Activated CD4-positive, alpha-beta T cell treated with anti-CD3 and anti-CD28 coated beads for 36 hours (primary cell): Measurements from ENCODE around the gene GBX1. TPM values are rescaled to one million over a fixed set of nuclear protein-coding genes. Genes with fewer than 3 reads are reported as not detected.

Source experiments
- ATAC-seq: fragments of 200-7000 bp; cut with Tn5 transposase; one replicate; pipeline ENCODE4 v1.10.0; 2021; ENCODE audit warnings: mild to moderate bottlenecking, moderate library complexity
- CTCF ChIA-PET: fragments of 350-600 bp; sonication (Branson Sonifier 250); formaldehyde crosslinking; loops from one replicate; lab custom pipeline; 2021; ENCODE audit warnings: antibody characterized with exemption; lab: Charles Lee
- POLR2A ChIA-PET: fragments of 350-600 bp; sonication (Branson Sonifier 250); formaldehyde crosslinking; loops from one replicate; lab custom pipeline; 2021; ENCODE audit warnings: antibody characterized with exemption, inconsistent platforms; lab: Charles Lee
- DNase-seq: peaks from one replicate; pipeline ENCODE4 v3.0.0-alpha.2; 2020
- H3K27ac Mint-ChIP-seq: one replicate; pipeline ENCODE4 v1.8.0; 2021; ENCODE audit warnings: mixed read lengths
- H3K27me3 Mint-ChIP-seq: one replicate; pipeline ENCODE4 v1.8.0; 2021; ENCODE audit warnings: mixed read lengths
- H3K36me3 Mint-ChIP-seq: one replicate; pipeline ENCODE4 v1.8.0; 2021; ENCODE audit warnings: low read depth, mixed read lengths
- H3K4me1 Mint-ChIP-seq: one replicate; pipeline ENCODE4 v1.8.0; 2021; ENCODE audit warnings: mixed read lengths
- H3K4me3 Mint-ChIP-seq: one replicate; pipeline ENCODE4 v1.8.0; 2021; ENCODE audit warnings: mild to moderate bottlenecking, moderate library complexity, mixed read lengths
- H3K9me3 Mint-ChIP-seq: one replicate; pipeline ENCODE4 v1.8.0; 2021; ENCODE audit warnings: low read depth, mixed read lengths
- intact Hi-C, 2 experiments: fragments of 100-400 bp; cut with DNase I in 1 of 2; cut with micrococcal nuclease in 1 of 2; formaldehyde crosslinking; loops; one replicate each; pipeline versions ENCODE4 v1.14.2 to v1.15.1; 2022 to 2024; cut with DNase I, micrococcal nuclease
- total RNA-seq, 2 experiments: library from RNA; stranded (reverse); gene quantifications; one replicate each; pipeline ENCODE4 v1.2.3, GENCODE V29; 2021

GBX1 gene
- total RNA-seq, 2 experiments from 2014 or later, result 0.16 TPM; not detected in 1

DNA sequence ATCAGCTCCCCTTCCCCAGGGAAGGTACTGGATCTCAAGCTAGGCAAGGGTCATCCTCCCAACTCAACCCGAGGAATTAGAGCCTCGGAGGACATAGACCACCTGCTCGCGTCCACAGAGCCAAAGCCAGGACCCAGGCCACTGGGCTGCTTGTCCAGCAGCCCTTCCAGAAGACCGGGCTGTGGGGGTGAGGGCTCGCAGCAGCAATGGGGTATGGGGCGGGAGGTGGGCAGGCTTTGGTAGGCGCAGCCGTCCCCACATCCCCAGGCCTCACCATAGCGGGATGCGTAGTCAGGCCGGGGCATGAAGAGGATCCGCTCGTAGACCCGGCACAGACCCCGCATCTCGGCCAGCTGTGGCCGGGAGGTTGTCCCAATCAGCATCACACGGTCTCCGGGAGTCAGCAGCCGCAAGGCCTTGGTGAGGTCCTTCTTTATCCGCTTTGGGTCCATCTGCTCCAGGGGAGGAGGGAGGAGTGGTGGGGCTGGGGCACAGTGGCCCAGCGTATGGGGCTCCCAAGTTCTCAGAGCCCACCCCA is 24.6 kb upstream of the GBX1 start:
- peaks cover 3% of the 10 kb centered on the region for H3K4me1 Mint-ChIP-seq
- intact Hi-C loops, result no loop called here
- CTCF ChIA-PET, result interaction anchor here (0.9 kb wide), 1 partner anchor 31 kb away, joined by 3 read pairs; no protein-coding TSS in a partner anchor
- no peaks in the 10 kb centered on the region for H3K36me3 Mint-ChIP-seq
- peaks cover 5% of the 10 kb centered on the region for H3K27me3 Mint-ChIP-seq
- H3K9me3 Mint-ChIP-seq, result no peaks in the 10 kb centered on the region
- DNase-seq (no peak), ATAC-seq (no peak)
- H3K4me3 Mint-ChIP-seq, result no peak overlapping the region
- POLR2A ChIA-PET, result no interaction called here
- no peak overlapping the region for H3K27ac Mint-ChIP-seq

DNA sequence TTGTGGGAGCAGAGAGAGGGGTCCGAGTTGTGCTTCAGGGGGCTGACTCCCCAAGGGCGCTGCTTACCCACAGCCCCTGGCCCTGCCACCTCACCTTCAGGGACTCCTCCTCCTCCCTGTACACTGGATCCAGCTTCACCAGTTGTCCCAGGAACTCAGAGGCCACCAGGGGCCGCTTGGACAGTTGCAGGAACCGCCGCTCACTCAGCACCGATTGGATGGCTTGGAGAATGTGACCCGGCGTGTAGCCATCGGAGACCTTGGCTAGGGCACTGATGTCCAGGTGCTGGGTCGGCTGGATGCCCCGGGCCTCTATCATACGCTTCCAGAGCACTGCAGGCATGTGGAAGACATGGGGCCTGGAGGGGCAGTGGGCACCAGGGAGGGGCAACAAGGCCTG is 24.1 kb upstream of the GBX1 start:
- Mint-ChIP-seq H3K27me3 (peaks cover 5% of the 10 kb centered on the region), H3K4me3 (no peak overlapping the region), H3K9me3 (no peaks in the 10 kb centered on the region), H3K36me3 (no peaks in the 10 kb centered on the region), H3K27ac (no peak overlapping the region), H3K4me1 (peaks cover 3% of the 10 kb centered on the region)
- POLR2A ChIA-PET, result no interaction called here
- intact Hi-C loops, result no loop called here
- no peak for ATAC-seq
- DNase-seq, result no peak
- CTCF ChIA-PET, result interaction anchor here (0.7 to 0.9 kb wide), 2 partner anchors 32 to 292 kb away, joined by 3 read pairs; no protein-coding TSS in a partner anchor

DNA sequence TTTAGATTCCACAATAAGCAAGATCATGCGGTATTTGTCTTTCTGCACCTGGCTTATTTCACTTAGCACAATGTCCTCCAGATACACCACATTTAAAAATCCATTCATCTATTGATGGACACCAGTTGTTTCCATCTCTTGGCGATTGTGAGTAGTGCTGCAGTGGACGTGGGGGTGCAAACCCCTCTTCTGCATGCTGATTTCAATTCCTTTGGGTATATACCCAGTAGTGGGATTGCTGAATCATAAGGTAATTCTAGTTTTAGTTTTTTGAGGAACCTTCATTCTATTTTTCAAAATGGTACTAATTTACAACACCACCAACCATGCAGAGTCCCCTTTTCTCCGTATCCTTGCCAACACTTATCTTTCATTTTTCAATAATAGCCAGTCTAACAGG is 21.5 kb upstream of the GBX1 start:
- no peaks in the 10 kb centered on the region for H3K27me3 Mint-ChIP-seq
- no peak for ATAC-seq
- intact Hi-C loops, result no loop called here
- no peak for DNase-seq
- ChIA-PET CTCF (no interaction called here), POLR2A (no interaction called here)
- H3K9me3 Mint-ChIP-seq, result no peaks in the 10 kb centered on the region
- no peak overlapping the region for H3K4me3 Mint-ChIP-seq
- H3K36me3 Mint-ChIP-seq, result no peaks in the 10 kb centered on the region
- peaks cover under 1% of the 10 kb centered on the region for H3K4me1 Mint-ChIP-seq
- H3K27ac Mint-ChIP-seq, result peak overlapping the region; percentile 29

DNA sequence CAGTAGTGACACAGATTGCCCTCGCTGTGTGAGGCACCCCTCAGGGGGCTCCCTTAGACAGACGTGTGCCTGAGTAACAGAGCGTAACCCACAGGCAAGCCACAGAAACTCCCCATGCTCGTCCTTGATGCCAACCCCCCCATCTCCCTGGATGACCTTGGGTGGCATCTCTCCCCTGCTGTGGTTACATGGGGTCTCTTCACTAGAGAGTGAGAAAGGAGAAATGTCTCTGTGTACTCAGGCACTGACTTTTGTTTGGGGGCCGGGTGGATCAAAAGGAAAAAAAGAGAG is 20.7 kb upstream of the GBX1 start:
- intact Hi-C loops, result no loop called here

DNA sequence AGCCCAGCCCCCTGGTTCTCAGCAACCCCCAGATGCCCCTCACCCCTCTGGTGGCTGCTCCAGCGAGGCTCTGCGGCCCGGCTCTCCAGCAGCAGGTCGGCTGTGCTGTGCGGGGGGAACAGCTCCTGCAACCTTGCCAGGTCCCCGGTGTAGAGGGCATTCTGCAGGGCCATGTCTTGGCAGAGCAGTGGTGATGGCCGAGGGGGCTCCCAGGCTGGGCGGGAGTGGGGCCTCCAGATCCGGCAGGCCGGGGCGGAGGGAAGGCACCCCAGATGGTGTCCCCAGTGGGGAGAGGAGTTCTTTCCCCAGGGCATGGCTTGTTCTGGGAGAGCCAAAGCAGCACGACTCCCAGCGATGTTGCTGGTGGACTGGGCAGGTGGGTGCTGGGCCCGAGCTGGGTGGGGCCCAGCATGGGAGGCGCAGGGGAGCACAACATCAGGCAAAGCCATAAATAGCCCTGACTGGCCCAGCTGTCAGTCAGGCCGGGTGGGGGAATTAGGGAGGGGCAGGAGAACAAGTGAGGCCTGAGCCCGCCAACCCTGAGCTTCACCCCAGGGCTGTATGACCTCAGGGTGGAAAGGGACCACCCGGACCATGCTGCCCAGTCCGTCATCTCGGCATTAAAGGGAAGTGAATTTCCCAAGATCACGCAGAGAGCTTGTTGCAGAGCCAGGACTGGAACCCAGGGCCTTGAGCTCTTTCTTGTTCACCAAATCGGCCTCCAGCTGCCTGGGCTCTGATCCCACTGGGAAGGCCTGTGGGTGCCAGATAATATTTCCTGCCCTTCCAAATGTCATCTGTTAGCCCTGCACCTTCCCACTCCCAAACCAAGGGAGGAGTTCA is 20.1 kb upstream of the GBX1 start:
- Mint-ChIP-seq H3K4me1 (no peaks in the 10 kb centered on the region), H3K27me3 (no peaks in the 10 kb centered on the region), H3K9me3 (no peaks in the 10 kb centered on the region), H3K36me3 (no peaks in the 10 kb centered on the region), H3K4me3 (no peak overlapping the region), H3K27ac (no peak overlapping the region)
- intact Hi-C loops, result no loop called here
- POLR2A ChIA-PET, result no interaction called here
- DNase-seq (no peak), ATAC-seq (no peak)
- CTCF ChIA-PET, result no interaction called here

More for the DNA sequence above, 20.7 kb upstream of the GBX1 start:
- no peak for ATAC-seq
- Mint-ChIP-seq H3K9me3 (no peaks in the 10 kb centered on the region), H3K4me3 (no peak overlapping the region), H3K4me1 (no peaks in the 10 kb centered on the region), H3K36me3 (no peaks in the 10 kb centered on the region), H3K27ac (no peak overlapping the region), H3K27me3 (no peaks in the 10 kb centered on the region)
- DNase-seq, result no peak
- POLR2A ChIA-PET, result no interaction called here
- CTCF ChIA-PET, result no interaction called here

DNA sequence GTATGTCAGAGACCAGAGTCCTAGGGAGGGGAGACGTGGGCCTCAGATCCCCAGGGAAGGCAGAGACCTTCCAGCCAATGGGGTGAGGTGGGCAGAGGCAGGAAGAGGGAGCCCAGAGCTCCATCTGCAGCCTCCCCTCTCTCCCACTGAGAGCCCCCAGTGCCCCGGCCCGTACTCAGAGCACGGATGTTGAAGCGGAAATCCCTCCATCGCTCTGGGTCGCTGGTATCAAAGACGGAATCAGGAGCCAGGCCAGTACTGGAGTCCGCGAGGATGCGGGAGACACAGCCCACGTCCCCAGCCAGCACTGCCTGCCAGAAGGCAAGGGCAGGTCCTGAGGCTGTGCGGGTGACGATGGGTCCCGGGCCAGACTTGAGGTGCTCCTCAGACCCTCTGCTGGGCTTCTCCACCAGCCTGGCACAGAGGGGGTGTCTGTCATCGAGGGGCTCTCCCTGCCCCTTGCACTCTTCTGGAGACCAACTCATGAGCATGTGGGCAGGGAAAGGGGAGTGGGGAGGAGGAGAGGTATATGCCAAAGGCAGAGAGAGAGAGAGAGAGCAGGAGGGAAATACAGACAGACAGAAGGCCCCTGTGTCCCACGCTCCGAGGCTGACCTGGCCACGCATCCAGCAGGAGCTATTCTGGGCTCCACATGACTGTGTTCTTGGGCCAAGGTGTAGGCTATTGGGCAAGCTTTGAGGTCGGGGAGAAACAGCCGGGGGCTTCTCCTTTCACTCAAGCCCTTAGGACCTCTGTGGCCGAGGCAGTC is 19.3 kb upstream of the GBX1 start, which contains the start of gene ASB10:
TSS of gene ASB10 (minus strand) at position 611 of the 769 bp plus-strand sequence. CDS start at position 491, 120 bp downstream.
- POLR2A ChIA-PET, result interaction anchor here (1.0 kb wide), 1 partner anchor 26 kb away, joined by 3 read pairs; no protein-coding TSS in a partner anchor
- H3K9me3 Mint-ChIP-seq, result no peaks in the 10 kb centered on the region
- ATAC-seq (no peak), DNase-seq (no peak)
- CTCF ChIA-PET, result no interaction called here
- H3K36me3 Mint-ChIP-seq, result no peaks in the 10 kb centered on the region
- no peaks in the 10 kb centered on the region for H3K27me3 Mint-ChIP-seq
- intact Hi-C loops, result no loop called here
- no peak within 1 kb of the TSS for H3K27ac Mint-ChIP-seq
- H3K4me1 Mint-ChIP-seq, result no peaks in the 10 kb centered on the region
- no peak within 1 kb of the TSS for H3K4me3 Mint-ChIP-seq

DNA sequence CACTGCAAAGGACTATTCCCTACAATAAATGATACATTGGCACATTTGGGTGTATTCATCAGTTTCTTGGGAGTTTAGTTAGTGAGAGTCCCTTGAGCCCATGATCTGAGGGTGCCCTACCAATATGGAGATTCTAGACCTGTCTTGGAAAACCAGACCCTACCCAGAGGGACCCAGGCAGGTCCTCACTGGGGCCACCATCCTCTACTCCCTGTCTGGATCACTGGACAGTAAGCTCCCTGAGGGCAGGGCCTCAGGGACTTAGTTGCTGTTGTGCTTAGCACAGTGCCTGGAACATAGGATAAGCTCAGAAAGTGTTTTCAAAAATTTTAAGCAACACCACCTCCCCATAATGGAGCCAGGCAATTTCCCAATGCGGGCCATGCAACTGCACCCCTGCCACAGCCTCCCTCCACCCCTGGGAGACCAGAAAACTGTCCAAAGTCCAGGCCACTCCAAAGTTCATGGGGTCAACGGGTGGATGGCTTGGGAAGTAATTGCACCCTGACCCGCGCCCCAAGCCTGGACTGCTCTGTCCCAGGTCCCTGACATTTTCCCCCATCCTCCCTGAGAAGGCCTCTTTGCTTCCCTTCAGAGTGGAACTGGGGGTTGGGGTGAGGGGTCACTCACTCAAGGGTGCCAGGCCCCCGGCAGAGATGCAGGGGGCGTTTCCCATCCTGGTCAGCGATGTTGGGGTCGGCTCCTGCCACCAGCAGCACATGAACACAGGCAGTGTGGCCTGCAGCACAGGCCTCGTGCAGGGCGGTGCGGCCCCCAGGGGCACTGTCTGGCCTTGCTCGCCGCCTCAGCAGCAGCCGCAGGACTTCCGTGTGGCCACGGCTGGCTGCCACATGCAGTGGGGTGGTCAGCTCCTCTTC is 18.5 kb upstream of the GBX1 start:
- no peaks in the 10 kb centered on the region for H3K36me3 Mint-ChIP-seq
- H3K4me3 Mint-ChIP-seq, result no peak overlapping the region
- ChIA-PET CTCF (no interaction called here), POLR2A (interaction anchor here (1.0 kb wide), 1 partner anchor 27 kb away, joined by 3 read pairs; no protein-coding TSS in a partner anchor)
- H3K4me1 Mint-ChIP-seq, result no peaks in the 10 kb centered on the region
- intact Hi-C loops, result no loop called here
- no peaks in the 10 kb centered on the region for H3K9me3 Mint-ChIP-seq
- no peaks in the 10 kb centered on the region for H3K27me3 Mint-ChIP-seq
- no peak for ATAC-seq
- DNase-seq, result no peak
- H3K27ac Mint-ChIP-seq, result no peak overlapping the region

DNA sequence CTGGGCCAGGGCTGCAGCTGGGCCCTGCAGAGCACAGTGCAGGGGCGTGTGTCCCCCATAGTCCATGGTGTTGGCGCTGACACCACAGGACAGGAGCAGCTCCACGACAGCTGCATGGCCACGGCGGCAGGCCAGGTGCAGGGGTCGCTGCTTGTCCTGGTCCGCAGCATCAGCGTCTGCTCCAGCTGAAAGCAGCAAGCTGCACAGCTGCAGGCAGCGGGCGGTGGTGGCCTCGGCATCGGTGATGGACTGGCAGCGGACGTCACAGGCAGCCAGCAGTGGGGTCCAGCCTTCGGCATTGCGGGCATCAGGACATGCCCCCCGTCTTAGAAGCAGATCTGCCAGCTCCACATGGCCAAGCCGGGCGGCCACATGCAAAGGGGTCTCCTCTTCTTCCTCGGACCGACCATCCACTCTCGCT is 13.5 kb upstream of the GBX1 start:
- H3K36me3 Mint-ChIP-seq, result no peaks in the 10 kb centered on the region
- intact Hi-C loops, result no loop called here
- no peak overlapping the region for H3K27ac Mint-ChIP-seq
- no peak for DNase-seq
- H3K4me3 Mint-ChIP-seq, result no peak overlapping the region
- ATAC-seq, result no peak
- ChIA-PET CTCF (no interaction called here), POLR2A (no interaction called here)
- no peaks in the 10 kb centered on the region for H3K4me1 Mint-ChIP-seq
- peaks cover 5% of the 10 kb centered on the region for H3K27me3 Mint-ChIP-seq
- no peaks in the 10 kb centered on the region for H3K9me3 Mint-ChIP-seq

DNA sequence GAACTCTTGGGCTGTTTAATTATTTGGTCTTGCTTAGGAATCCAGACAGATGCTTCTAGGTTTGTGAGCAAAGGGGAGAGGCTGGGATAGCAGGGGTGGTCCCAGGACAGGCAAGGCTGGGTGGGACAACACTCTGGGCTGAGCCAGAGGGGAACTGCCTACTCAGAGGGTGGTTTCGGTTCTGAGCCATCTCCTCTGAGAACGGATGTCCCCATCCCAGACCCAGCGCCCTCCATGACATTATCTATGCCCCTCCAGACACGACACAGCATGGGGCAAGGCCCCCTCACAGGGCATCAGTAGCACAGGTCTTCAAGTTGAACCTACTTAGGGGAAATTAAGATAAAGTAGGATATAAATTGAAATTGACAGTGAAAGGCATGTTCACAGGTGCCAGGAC is 12.5 kb upstream of the GBX1 start:
- peaks cover 8% of the 10 kb centered on the region for H3K27me3 Mint-ChIP-seq
- no peak for DNase-seq
- intact Hi-C loops, result no loop called here
- ChIA-PET POLR2A (no interaction called here), CTCF (interaction anchor here (1.3 to 1.4 kb wide), 2 partner anchors 11 to 13 kb away, joined by 4 to 5 read pairs; partner anchors contain the start of gene GBX1)
- H3K4me1 Mint-ChIP-seq, result no peaks in the 10 kb centered on the region
- H3K36me3 Mint-ChIP-seq, result no peaks in the 10 kb centered on the region
- H3K27ac Mint-ChIP-seq, result no peak overlapping the region
- no peak for ATAC-seq
- no peak overlapping the region for H3K4me3 Mint-ChIP-seq
- no peaks in the 10 kb centered on the region for H3K9me3 Mint-ChIP-seq

DNA sequence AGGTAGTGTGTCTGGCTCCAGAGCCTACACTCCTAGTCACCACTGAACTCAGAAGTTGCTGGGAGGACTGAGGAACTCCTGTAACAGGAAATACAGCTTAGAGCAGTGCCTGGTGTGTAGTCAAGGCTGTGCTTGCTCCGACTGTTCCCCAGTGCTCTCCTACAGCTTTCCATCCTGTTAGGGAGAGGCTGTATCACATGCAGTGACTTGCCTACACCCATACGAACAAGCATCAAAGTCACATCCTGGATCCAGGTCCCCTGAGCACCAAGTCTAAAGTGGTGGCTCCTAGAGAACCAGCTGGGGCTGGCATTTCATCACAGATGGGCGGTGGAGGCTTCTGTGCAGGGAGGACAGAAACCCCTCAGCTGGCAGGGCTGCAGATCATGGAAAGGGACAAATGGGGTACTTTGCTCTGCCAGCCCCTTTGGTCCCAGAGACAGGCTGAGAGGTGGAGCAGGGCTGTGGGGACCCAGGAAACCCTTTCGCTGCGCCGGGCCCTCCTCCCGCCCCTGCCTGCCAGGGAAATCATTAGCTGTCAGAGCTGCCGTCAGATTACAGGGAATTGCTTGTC is 11.9 kb upstream of the GBX1 start:
- no peak for ATAC-seq
- Mint-ChIP-seq H3K9me3 (no peaks in the 10 kb centered on the region), H3K4me1 (no peaks in the 10 kb centered on the region), H3K4me3 (no peak overlapping the region), H3K36me3 (no peaks in the 10 kb centered on the region), H3K27me3 (peaks cover 10% of the 10 kb centered on the region), H3K27ac (no peak overlapping the region)
- CTCF ChIA-PET, result interaction anchor here (0.6 to 1.4 kb wide), 5 partner anchors 10 to 71 kb away, joined by 3 to 5 read pairs (median 4); partner anchors contain the start of gene GBX1
- intact Hi-C loops, result no loop called here
- POLR2A ChIA-PET, result no interaction called here
- no peak for DNase-seq
